T-helper 17 cell (primary cell): Measurements from ENCODE around the gene NDUFV2. TPM values are rescaled to one million over a fixed set of nuclear protein-coding genes. Genes with fewer than 3 reads are reported as not detected.

Experiments used
- ATAC-seq: fragments of 150-1000 bp; cut with Tn5 transposase; 2 replicates; pipeline ENCODE4 v1.10.0; 2021; ENCODE audit warnings: mild to moderate bottlenecking, moderate library complexity
- DNase-seq, 3 donors: peaks; one replicate each; pipeline versions ENCODE4 v3.0.0 to v3.0.0-alpha.2; 2020 to 2021
- H3K9me3 ChIP-seq: one replicate; pipeline ENCODE4 v1.7.0; 2013; ENCODE audit warnings: low read length, mild to moderate bottlenecking; ENCODE audit not compliant: control insufficient read depth, poor library complexity, severe bottlenecking
- H3K27ac Mint-ChIP-seq: one replicate; pipeline ENCODE4 v1.8.0; 2022; ENCODE audit warnings: mild to moderate bottlenecking, moderate library complexity, mixed read lengths
- H3K27me3 Mint-ChIP-seq: one replicate; pipeline ENCODE4 v1.8.0; 2022; ENCODE audit warnings: mixed read lengths
- H3K36me3 Mint-ChIP-seq: one replicate; pipeline ENCODE4 v1.8.0; 2022; ENCODE audit warnings: low read depth, mixed read lengths
- H3K4me1 Mint-ChIP-seq: one replicate; pipeline ENCODE4 v1.8.0; 2022; ENCODE audit warnings: mild to moderate bottlenecking, mixed read lengths
- H3K4me3 Mint-ChIP-seq: one replicate; pipeline ENCODE4 v1.8.0; 2022; ENCODE audit warnings: mild to moderate bottlenecking, moderate library complexity, mixed read lengths
- total RNA-seq, 4 donors: library from RNA in 2 of 4; stranded (reverse) in 2 of 4; gene quantifications; one replicate each; pipeline ENCODE4 v1.2.3 and lab custom pipeline; 2022 to 2026

NDUFV2 gene
- total RNA-seq, 2 donors from 2014 or later: 222 to 231 TPM

DNA sequence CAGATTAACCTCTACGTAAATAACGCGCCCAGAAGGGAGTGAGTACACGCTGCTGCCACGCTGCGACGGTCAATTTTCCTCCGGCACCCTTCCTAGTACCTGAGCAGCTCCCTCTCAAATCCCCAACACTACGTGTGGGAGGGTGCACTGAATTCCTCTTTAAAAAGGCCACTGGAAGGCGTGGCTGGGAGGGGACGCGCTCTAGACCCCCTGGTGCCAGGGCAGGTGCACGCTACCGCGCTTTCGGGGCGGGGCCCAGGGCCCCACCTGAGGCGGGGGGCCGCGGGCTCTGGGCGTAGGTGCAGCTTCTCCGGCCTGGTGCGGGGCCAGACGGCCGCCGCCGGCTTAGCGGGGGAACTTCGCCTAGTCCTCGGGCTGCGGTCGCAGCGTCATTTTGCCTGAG lies 33.4 kb downstream of the NDUFV2 start:
- peaks cover 51% of the 10 kb centered on the region for H3K4me1 Mint-ChIP-seq
- peak overlapping the region; percentile 96 for H3K27ac Mint-ChIP-seq
- peak overlapping the region; percentile 93 for H3K4me3 Mint-ChIP-seq
- no peaks in the 10 kb centered on the region for H3K9me3 ChIP-seq
- peak in 1 of 3 donors; percentile 47 for DNase-seq
- peaks cover 12% of the 10 kb centered on the region for H3K36me3 Mint-ChIP-seq
- peak; percentile 20 for ATAC-seq
- no peaks in the 10 kb centered on the region for H3K27me3 Mint-ChIP-seq

DNA sequence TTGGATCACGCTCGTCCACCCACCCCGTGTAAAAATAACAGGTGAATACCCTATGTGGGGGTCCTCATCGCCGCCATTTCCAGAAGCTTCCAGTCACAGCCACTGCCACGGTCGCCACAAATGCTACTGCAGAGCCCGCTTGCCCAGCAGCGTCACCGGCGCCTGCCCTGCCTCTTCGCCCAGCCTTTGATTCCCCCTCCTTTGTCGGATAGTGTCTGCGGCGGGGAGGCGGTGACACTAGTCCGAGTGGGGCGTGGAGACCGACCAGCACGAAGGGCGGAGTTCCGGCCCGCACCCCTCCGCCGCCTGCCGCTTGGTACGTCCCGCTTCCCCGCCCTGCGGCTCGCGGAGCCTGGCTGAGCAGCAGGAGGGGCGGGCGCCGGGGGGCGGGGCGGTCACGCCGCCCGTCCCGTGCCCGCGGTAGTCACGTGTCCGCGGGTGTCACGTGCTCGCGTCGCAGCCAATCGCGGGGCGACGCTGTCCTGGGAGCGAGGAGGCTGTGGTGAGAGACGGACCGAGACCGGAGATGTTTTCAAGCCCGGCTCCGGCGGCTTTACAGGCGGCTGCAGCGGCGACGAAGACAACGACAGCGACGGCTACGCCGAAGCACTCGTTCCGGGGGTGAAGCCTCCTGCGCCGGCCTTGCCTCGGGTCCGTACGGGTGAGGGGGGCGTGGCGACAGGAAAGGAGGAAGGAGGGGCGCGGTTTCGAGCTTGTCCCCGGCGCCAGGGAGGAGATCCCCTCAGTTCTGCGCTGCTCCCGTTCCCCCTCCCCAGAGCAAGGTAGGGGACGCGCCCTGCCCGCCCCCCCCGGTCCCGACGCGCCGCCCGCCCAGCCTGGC lies 34.0 kb downstream of the NDUFV2 start, which contains the start of gene ANKRD12:
TSS of gene ANKRD12 (plus strand) at position 467 of the 841 bp plus-strand sequence. CDS start 45,652 bp downstream, outside the sequence.
- ATAC-seq: peak; percentile 79
- Mint-ChIP-seq H3K4me3 (peak within 1 kb of the TSS; percentile 94), H3K27me3 (no peaks in the 10 kb centered on the region), H3K27ac (peak within 1 kb of the TSS; percentile 96), H3K4me1 (peaks cover 56% of the 10 kb centered on the region), H3K36me3 (peaks cover 12% of the 10 kb centered on the region)
- DNase-seq: peak; percentile 97 to 99 (median 99)
- H3K9me3 ChIP-seq: no peaks in the 10 kb centered on the region

DNA sequence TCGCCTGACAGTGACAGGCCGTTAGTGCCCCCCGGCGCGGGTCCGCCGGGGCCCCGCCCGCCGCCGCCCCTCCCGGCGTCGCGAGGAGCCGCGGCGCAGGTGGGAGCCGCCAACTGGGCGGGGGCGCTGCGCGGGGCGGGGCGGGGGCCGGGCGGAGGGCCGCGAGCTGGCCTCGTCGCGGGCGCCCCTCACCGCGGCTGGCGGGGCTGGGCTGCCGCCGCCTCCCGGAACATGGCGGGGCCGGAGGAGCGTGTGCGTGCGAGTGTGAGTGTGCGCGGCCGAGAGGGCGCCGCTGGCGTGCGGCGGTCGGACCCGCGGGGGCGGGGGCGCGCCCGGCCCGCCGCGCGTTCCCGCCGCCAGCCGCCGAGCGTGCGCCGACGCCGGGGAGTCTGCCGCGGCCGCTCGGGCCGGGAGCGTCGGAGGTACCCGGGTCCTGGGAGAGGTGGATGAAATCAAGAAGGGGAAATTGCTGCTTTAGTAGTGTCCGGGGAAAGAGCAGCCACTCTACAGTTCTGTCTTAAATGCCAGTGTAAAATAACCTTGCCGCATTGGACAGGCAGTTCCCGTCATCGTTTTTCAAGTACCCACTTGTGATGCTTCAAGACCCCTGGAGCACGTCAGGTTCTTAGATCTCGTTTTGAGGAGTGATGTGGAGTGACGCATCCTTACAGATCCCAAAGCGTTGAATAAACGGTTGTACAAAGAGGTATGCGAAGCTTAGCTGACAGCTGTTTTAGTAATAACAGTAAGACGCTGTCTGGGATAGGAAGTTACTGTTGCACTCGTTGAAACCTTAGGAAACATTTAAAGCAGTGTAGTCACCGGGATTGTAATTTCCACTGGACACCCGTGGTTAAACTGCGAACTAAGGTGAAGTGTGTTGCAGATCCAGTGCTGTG lies 34.9 kb downstream of the NDUFV2 start:
- peak overlapping the region; percentile 94 for H3K4me3 Mint-ChIP-seq
- H3K9me3 ChIP-seq: no peaks in the 10 kb centered on the region
- peak overlapping the region; percentile 96 for H3K27ac Mint-ChIP-seq
- DNase-seq (peak; percentile 59 to 77 (median 74)), ATAC-seq (peak; percentile 42)
- no peaks in the 10 kb centered on the region for H3K27me3 Mint-ChIP-seq
- H3K4me1 Mint-ChIP-seq: peaks cover 60% of the 10 kb centered on the region
- H3K36me3 Mint-ChIP-seq: peaks cover 10% of the 10 kb centered on the region

DNA sequence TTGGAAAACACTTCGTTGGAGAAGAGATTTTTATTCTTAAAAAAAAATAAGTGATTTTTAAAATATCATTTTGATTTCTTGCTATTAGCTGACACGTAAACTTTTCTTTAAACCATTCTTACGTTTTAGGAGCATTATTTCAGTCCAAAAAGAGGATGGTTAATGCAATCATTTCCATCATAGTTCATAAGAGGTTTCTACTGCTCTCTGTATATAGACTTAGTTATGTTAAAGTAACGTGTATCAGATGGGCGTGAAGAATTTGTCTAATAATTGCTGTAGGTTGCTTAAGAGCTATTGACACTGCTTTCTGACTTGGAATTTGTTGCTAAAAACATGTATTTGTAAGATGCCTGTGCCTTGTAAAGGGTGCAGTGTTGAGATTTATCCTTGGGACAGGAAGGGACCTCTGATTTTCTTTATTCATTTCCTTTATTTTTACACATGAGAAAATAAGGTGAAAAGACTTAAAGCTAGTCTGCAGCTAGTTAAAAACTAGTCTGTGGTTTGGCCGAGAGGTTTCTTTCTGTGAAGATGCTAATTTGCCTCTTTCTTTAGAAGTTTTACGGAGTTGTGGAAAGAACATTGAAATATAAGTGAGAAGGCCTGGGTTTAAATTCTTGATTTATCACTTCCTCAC lies 37.0 kb downstream of the NDUFV2 start:
- Mint-ChIP-seq H3K4me1 (peaks cover 56% of the 10 kb centered on the region), H3K36me3 (peaks cover 6% of the 10 kb centered on the region), H3K4me3 (peak overlapping the region; percentile 94), H3K27me3 (no peaks in the 10 kb centered on the region), H3K27ac (peak overlapping the region; percentile 96)
- no peaks in the 10 kb centered on the region for H3K9me3 ChIP-seq
- no peak for ATAC-seq
- no peak for DNase-seq

DNA sequence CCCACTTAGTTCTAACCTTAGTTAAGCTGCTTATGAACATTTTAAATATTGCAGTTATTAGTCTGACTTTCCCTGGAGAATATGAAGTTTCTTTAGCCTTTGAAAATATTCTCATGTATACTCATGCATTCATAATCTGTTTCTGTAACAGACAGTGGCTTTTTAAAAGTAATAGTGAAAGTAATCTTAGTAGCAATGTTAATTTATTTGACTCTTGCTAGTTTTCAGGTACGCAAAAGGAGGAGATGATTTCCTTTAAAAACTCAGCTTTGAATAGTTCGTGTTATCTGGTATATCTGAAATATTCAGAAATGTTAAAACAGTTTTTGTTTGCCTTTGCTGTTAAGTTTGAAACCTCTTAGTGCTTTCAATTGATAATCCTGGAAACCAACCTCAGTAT lies 37.9 kb downstream of the NDUFV2 start:
- peaks cover 6% of the 10 kb centered on the region for H3K36me3 Mint-ChIP-seq
- H3K27ac Mint-ChIP-seq: peak overlapping the region; percentile 96
- peak overlapping the region; percentile 94 for H3K4me3 Mint-ChIP-seq
- H3K4me1 Mint-ChIP-seq: peaks cover 54% of the 10 kb centered on the region
- H3K9me3 ChIP-seq: no peaks in the 10 kb centered on the region
- no peaks in the 10 kb centered on the region for H3K27me3 Mint-ChIP-seq
- no peak for DNase-seq
- ATAC-seq: no peak

DNA sequence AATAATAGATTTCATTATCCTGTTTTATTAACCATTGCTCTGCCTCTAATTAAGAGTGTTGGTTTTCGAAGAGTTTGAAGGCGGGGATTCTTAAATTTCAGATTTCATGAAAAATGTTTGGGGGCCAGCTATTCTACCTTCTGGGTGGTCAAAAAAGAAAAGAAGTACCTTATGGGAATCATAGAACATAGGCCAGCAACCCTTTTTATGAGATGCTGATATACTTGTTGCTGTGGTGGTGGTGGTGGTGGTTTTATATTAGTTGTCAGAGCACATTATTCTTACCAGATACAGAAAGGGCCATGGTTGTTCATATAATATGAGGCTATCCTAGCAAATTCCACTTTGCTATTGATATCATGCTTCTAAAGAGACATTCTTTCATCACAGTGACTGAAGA lies 38.5 kb downstream of the NDUFV2 start:
- no peak for DNase-seq

DNA sequence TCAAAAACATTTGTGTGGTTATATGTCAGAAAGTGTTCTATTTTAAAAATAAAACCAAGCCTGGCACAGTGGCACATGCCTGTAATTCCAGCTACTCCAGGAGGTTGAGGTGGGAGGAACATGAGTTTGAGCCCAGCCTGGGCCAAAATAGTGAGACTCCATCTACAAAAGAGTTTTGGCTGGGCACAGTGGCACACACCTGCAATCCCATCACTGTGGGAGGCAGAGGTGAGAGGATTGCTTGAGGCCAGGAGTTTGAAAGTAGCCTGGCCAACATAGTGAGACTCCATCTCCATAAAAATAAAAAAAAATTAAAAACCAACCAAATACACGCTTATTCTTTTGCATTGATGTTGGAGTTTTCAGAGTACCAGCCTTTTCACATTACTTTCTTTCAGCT lies 43.7 kb downstream of the NDUFV2 start:
- Mint-ChIP-seq H3K27me3 (no peaks in the 10 kb centered on the region), H3K4me3 (no peak overlapping the region), H3K4me1 (peaks cover 53% of the 10 kb centered on the region), H3K36me3 (peaks cover 3% of the 10 kb centered on the region), H3K27ac (peak overlapping the region; percentile 95)
- no peak for ATAC-seq
- no peak for DNase-seq
- no peaks in the 10 kb centered on the region for H3K9me3 ChIP-seq

More for the DNA sequence above, 38.5 kb downstream of the NDUFV2 start:
- ATAC-seq: no peak
- H3K36me3 Mint-ChIP-seq: peaks cover 6% of the 10 kb centered on the region
- H3K4me3 Mint-ChIP-seq: peak overlapping the region; percentile 94
- H3K4me1 Mint-ChIP-seq: peaks cover 54% of the 10 kb centered on the region
- H3K27me3 Mint-ChIP-seq: no peaks in the 10 kb centered on the region
- H3K27ac Mint-ChIP-seq: peak overlapping the region; percentile 96
- H3K9me3 ChIP-seq: no peaks in the 10 kb centered on the region

DNA sequence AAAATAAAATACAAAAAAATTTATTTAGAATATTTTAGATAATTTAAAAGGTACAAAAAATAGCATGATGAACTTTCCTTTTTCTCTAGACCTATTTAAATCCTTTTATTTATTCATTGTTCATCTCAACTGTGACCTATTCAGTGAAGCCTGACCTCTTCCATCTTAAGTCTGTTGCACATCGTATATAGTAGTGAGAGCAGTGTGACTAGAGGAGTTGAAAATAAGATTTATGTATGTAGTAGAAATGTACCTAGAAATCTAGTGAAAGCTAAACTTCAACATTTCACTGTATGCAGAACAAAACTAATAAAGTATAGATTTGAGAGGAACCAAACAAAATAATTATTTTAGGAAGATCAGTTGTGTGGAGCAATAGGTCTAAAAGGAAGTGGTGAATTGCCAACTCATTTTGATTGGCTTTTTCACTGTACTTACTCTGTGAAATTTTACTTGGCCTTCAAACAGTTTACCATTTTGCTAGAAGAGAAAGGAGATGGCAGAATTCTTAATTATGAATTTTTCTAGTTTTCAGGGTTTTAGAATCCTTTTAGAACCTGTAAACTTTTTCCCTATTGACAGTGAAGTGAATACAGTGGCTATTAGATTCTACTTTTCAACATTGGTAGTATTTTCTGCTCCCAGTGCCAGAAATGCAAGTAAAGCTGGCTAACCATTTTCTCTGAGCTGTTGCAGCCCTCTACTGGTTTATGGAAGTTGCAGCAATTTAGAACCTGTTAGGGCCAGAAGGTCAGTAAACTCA lies 45.1 kb downstream of the NDUFV2 start:
- no peaks in the 10 kb centered on the region for H3K9me3 ChIP-seq
- ATAC-seq: peak; percentile 66
- H3K27ac Mint-ChIP-seq: peak overlapping the region; percentile 95
- H3K27me3 Mint-ChIP-seq: no peaks in the 10 kb centered on the region
- peaks cover 3% of the 10 kb centered on the region for H3K36me3 Mint-ChIP-seq
- DNase-seq: no peak
- H3K4me3 Mint-ChIP-seq: peak overlapping the region; percentile 70
- peaks cover 47% of the 10 kb centered on the region for H3K4me1 Mint-ChIP-seq

DNA sequence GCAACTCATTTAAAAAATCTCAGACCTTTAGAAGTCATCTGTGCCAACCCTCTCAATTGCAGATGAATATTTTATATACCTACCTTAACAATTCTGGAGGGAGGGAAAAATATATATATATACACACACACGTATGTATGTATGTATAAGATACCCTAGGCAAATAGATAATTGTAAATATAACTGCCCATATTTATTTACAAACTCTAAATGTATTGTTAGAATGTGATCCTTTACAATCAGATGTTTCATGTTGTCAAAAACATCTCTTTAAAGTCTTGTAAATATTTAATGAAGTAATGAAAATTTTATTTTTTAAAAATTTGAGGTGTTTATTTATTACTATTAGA lies 45.7 kb downstream of the NDUFV2 start:
- Mint-ChIP-seq H3K36me3 (peaks cover 3% of the 10 kb centered on the region), H3K27ac (peak overlapping the region; percentile 95), H3K27me3 (no peaks in the 10 kb centered on the region), H3K4me3 (no peak overlapping the region), H3K4me1 (peaks cover 51% of the 10 kb centered on the region)
- DNase-seq (no peak), ATAC-seq (no peak)
- H3K9me3 ChIP-seq: no peaks in the 10 kb centered on the region

DNA sequence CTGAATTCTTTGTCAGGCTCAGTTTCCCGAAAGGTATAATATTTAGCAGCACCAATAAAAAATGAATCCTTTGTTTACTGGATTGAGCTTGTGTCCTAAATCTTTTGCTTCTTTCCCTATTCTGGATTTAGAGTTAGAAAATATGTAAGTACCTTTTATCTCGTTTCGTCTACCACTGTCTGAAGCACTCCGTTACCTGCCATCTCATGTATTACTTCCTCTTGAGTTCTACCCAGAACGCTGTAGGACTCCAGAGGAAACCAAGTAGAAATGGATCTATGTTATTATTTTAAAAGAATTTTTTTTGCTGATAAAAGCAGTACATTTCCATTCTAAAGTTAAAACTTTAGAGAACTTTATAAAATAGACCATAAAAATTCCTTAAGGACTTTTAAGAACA lies 47.6 kb downstream of the NDUFV2 start:
- Mint-ChIP-seq H3K4me3 (peak overlapping the region; percentile 73), H3K4me1 (peaks cover 59% of the 10 kb centered on the region), H3K27ac (peak overlapping the region; percentile 39), H3K36me3 (peaks cover 5% of the 10 kb centered on the region), H3K27me3 (no peaks in the 10 kb centered on the region)
- DNase-seq (no peak), ATAC-seq (peak; percentile 32)
- H3K9me3 ChIP-seq: no peaks in the 10 kb centered on the region

DNA sequence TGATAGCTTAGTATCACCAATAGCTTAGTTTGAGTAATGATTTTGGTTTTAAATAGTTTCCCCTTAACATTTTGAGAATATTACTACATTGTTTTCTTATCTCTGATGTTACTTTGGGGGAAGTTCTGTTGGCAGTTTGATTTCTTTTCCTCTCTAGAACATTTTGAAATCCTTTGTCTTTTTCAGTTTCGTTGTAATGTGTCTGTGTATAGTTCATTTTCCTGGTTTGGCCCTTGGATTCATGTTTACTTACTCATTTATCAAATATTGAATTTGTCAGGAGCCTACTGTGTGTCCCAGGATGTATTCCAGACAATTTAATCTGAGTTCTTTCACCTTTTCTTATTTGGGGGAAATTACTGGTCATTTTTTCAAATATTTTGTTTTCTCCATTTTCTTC lies 50.8 kb downstream of the NDUFV2 start:
- Mint-ChIP-seq H3K36me3 (peaks cover 6% of the 10 kb centered on the region), H3K4me1 (peaks cover 61% of the 10 kb centered on the region), H3K27me3 (no peaks in the 10 kb centered on the region), H3K27ac (peak overlapping the region; percentile 84), H3K4me3 (peak overlapping the region; percentile 33)
- DNase-seq (no peak), ATAC-seq (no peak)
- no peaks in the 10 kb centered on the region for H3K9me3 ChIP-seq

DNA sequence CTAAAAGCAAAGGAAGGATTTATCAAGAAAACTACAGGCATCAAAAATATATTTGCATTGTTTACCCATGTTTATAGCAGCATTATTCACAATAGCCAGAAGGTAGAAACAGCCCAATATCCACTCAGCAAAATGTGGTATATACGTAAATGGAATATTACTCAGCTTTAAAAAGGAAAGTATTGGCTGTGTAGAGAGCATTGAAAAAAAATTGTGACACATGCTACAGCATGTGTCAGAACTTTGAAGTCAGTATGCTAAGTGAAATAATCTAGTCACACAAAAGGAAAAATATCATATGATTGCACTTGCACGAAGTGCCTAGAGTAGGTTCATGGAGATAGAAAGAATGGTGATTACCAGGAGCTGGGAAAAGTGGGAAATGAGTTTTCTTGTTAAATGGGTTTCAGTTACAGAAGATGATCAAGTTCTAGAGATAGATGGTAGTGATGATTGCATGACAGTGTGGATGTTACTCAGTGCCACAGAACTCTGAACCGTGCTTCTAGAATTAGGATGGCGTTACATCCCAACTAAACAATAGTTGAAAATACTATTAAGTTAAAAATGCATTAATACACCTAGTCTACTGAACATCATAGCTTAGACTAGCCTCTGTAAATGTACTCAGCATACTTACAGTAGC lies 54.2 kb downstream of the NDUFV2 start:
- peaks cover 57% of the 10 kb centered on the region for H3K4me1 Mint-ChIP-seq
- DNase-seq: no peak
- H3K27me3 Mint-ChIP-seq: no peaks in the 10 kb centered on the region
- no peak for ATAC-seq
- peak overlapping the region; percentile 12 for H3K4me3 Mint-ChIP-seq
- peak overlapping the region; percentile 84 for H3K27ac Mint-ChIP-seq
- no peaks in the 10 kb centered on the region for H3K9me3 ChIP-seq
- peaks cover 5% of the 10 kb centered on the region for H3K36me3 Mint-ChIP-seq
